A172 (cell line): ENCODE measurements around the gene B4GALT6. TPM values are rescaled to one million over a fixed set of nuclear protein-coding genes. Genes with fewer than 3 reads are reported as not detected.

Experiments used
- DNase-seq: peaks from one replicate; pipeline ENCODE4 v3.0.0-alpha.2; 2015; ENCODE audit warnings: low spot score
- total RNA-seq: library from RNA; depleted of rRNA; stranded (reverse); fragments of >200 nt; shearing (Covaris generic); gene quantifications from 2 replicates; pipeline ENCODE4 v1.2.3, GENCODE V29; 2014; rRNA removed

B4GALT6 gene
- total RNA-seq, 1 experiment from 2014 or later = 17.5 TPM

- no peak for DNase-seq
These were observed 89.1 kb downstream of the B4GALT6 start for GRCh38 chr18:31595121-31595771.

GRCh38 chr18:31592506-31593157 is 91.7 kb downstream of the B4GALT6 start:
- DNase-seq = no peak

GRCh38 chr18:31591628-31592027 is 92.8 kb downstream of the B4GALT6 start, which contains the start of gene TTR:
TTR (plus strand) TSS chr18:31591877; CDS start chr18:31591903, 26 bp downstream.
- no peak for DNase-seq

GRCh38 chr18:31591113-31591512 is 93.3 kb downstream of the B4GALT6 start:
- no peak for DNase-seq

- DNase-seq = no peak
These were observed 93.8 kb downstream of the B4GALT6 start for GRCh38 chr18:31590570-31590969.

- DNase-seq = no peak
These were observed 96.9 kb downstream of the B4GALT6 start for GRCh38 chr18:31587529-31587928.

GRCh38 chr18:31586616-31587015 is 97.8 kb downstream of the B4GALT6 start:
- DNase-seq = no peak

GRCh38 chr18:31585991-31586390 is 98.4 kb downstream of the B4GALT6 start:
- DNase-seq = no peak

GRCh38 chr18:31583185-31583854 is 101.1 kb downstream of the B4GALT6 start:
- DNase-seq = no peak

- DNase-seq = peak; percentile 86
These were observed 102.7 kb downstream of the B4GALT6 start for GRCh38 chr18:31581498-31582197.

- no peak for DNase-seq
These were observed 105.0 kb downstream of the B4GALT6 start for GRCh38 chr18:31579375-31579774.

GRCh38 chr18:31578126-31578525 is 106.3 kb downstream of the B4GALT6 start:
- DNase-seq = no peak

GRCh38 chr18:31577195-31577594 is 107.2 kb downstream of the B4GALT6 start:
- no peak for DNase-seq

GRCh38 chr18:31576670-31577069 is 107.7 kb downstream of the B4GALT6 start:
- DNase-seq = no peak

- no peak for DNase-seq
These were observed 108.7 kb downstream of the B4GALT6 start for GRCh38 chr18:31575515-31576257.

GRCh38 chr18:31574359-31574758 is 110.0 kb downstream of the B4GALT6 start:
- no peak for DNase-seq

Other genes with a start within 250 kb of the B4GALT6 start
- 0.07 TPM in 1 of 2 replicates, not detected in the other for gene DSG3, start 236.8 kb downstream of the B4GALT6 start, total RNA-seq
- gene DSG2, start 186.4 kb downstream of the B4GALT6 start, total RNA-seq = 51.7 and 55.3 TPM in 2 replicates
- gene TTR, start 92.7 kb downstream of the B4GALT6 start, total RNA-seq = not detected in 2 replicates
- not detected in 2 replicates for gene SLC25A52, start 76.3 kb upstream of the B4GALT6 start, total RNA-seq